K562 (cell line): Measurements from ENCODE around the gene CD72. TPM values are rescaled to one million over a fixed set of nuclear protein-coding genes. Genes with fewer than 3 reads are reported as not detected.

Source experiments
- BHLHE40 ChIP-seq: IDR thresholded peaks from 2 replicates; pipeline ENCODE4 v1.6.1; 2011; ENCODE audit warnings: low read length, improper control_type of control experiment
- CBX3 ChIP-seq, 2 experiments: IDR thresholded peaks; 1 replicate in 1 of 2; 2 replicates in 1 of 2; pipeline ENCODE4 v1.6.1; 2012; ENCODE audit warnings: inconsistent platforms in 2 of 2, low read length in 2 of 2, borderline replicate concordance in 1 of 2, control low read depth in 1 of 2
- CREM ChIP-seq: IDR thresholded peaks from 2 replicates; pipeline ENCODE4 v1.6.1; 2014; ENCODE audit warnings: antibody characterized with exemption, low read depth
- EP400 ChIP-seq: fragments of 450-650 bp; IDR thresholded peaks from 2 replicates; pipeline ENCODE4 v1.6.1; 2017; ENCODE audit warnings: antibody characterized with exemption, mild to moderate bottlenecking, moderate library complexity
- GATAD2A ChIP-seq: fragments of 450-650 bp; IDR thresholded peaks from 2 replicates; pipeline ENCODE4 v1.6.1; 2017
- HDAC8 ChIP-seq: fragments of 450-650 bp; IDR thresholded peaks from 2 replicates; pipeline ENCODE4 v1.6.1; 2016; ENCODE audit warnings: mild to moderate bottlenecking, missing genetic modification characterization, moderate library complexity, missing compliant biosample characterization
- MAFF ChIP-seq: IDR thresholded peaks from 2 replicates; pipeline ENCODE4 v1.6.1; 2012; ENCODE audit warnings: low read length, improper control_type of control experiment
- MAFG ChIP-seq: fragments of 450-650 bp; conservative IDR thresholded peaks from 2 replicates; pipeline ENCODE4 v1.6.1; 2016; ENCODE audit warnings: missing genetic modification characterization, missing compliant biosample characterization
- MTF1 ChIP-seq: fragments of 250-450 bp; sonication (Bioruptor Pico); IDR thresholded peaks from 2 replicates; pipeline ENCODE4 v1.9.0; 2021; ENCODE audit warnings: moderate library complexity, mild to moderate bottlenecking, inconsistent platforms, borderline replicate concordance
- PHB ChIP-seq: fragments of 250-450 bp; sonication (Bioruptor Pico); IDR thresholded peaks from 2 replicates; pipeline ENCODE4 v1.5.0; 2021
- POLR2H ChIP-seq: IDR thresholded peaks from 2 replicates; pipeline ENCODE4 v1.6.1; 2016; ENCODE audit warnings: missing genetic modification characterization, low read depth, mild to moderate bottlenecking, control low read depth, missing compliant biosample characterization, moderate library complexity
- PYGO2 ChIP-seq: fragments of 450-650 bp; IDR thresholded peaks from 2 replicates; pipeline ENCODE4 v1.6.1; 2016; ENCODE audit warnings: mild to moderate bottlenecking, missing genetic modification characterization, moderate library complexity, missing compliant biosample characterization
- RBFOX2 ChIP-seq: fragments of 200-400 bp; formaldehyde crosslinking; IDR thresholded peaks from 2 replicates; pipeline ENCODE4 v1.6.1; 2017; ENCODE audit warnings: low read depth, mild to moderate bottlenecking, low read length, moderate library complexity
- RNF2 ChIP-seq: sonication (generic); IDR thresholded peaks from 2 replicates; pipeline ENCODE4 v1.6.1; 2016
- SIX5 ChIP-seq, 2 experiments: IDR thresholded peaks; 2 replicates each; pipeline ENCODE4 v1.6.1; 2011; ENCODE audit warnings: low read length in 2 of 2, borderline replicate concordance in 1 of 2, low read depth in 1 of 2, mild to moderate bottlenecking in 1 of 2, moderate library complexity in 1 of 2; ENCODE audit not compliant: insufficient read depth in 1 of 2
- SP1 ChIP-seq: sonication (generic); formaldehyde crosslinking; IDR thresholded peaks from 2 replicates; pipeline ENCODE4 v1.8.1; 2022; ENCODE audit warnings: mild to moderate bottlenecking, missing genetic modification reagents
- SRF ChIP-seq, 2 experiments: fragments of 250-450, 450-650 bp in 1 of 2; sonication (Bioruptor Pico) in 1 of 2; sonication (generic) in 1 of 2; formaldehyde crosslinking; IDR thresholded peaks; 2 replicates each; pipeline versions ENCODE4 v1.5.0 to v1.5.1; 2020 to 2022; ENCODE audit warnings: mild to moderate bottlenecking in 1 of 2, missing genetic modification reagents in 1 of 2
- ZKSCAN3 ChIP-seq: fragments of 250-450 bp; sonication (Bioruptor Pico); IDR thresholded peaks from 2 replicates; pipeline ENCODE4 v1.4.0; 2020
- ZNF124 ChIP-seq: sonication (generic); formaldehyde crosslinking; IDR thresholded peaks from 2 replicates; pipeline ENCODE4 v1.8.1; 2022; ENCODE audit warnings: missing genetic modification reagents
- polyA plus RNA-seq, 8 experiments: library from polyadenylated mRNA; depleted of rRNA in 4 of 8; stranded (reverse) in 5 of 8; unstranded in 3 of 8; fragments of >200 nt; fragmentation: Nextera tagmentation in 2 of 8; fragmentation: Illumina TruSeq in 1 of 8; extraction: Ambion mirVana in 2 of 8; extraction: Trizol in 1 of 8; gene quantifications; 2 replicates each; pipeline versions ENCODE4 v1.2.1 to v1.2.3, GENCODE V29; 2011 to 2014; ENCODE audit warnings: inconsistent platforms in 1 of 8, missing spikeins in 1 of 8
- total RNA-seq, 7 experiments: library from RNA; depleted of rRNA in 6 of 7; stranded (reverse); fragments of >200 nt in 6 of 7; fragmentation: Illumina TruSeq in 2 of 7; extraction: Trizol in 2 of 7; gene quantifications; 2 replicates each; pipeline versions ENCODE4 v1.2.1 to v1.2.3, GENCODE V29; 2011 to 2021; ENCODE audit warnings: low replicate concordance in 1 of 7
- TF ChIP-seq, protein P1 (sequence below): fragments of 450-650 bp; IDR thresholded peaks from 2 replicates; pipeline ENCODE4 v1.6.1; 2016; ENCODE audit warnings: borderline replicate concordance
- TF ChIP-seq, protein P2 (sequence below): sonication (generic); formaldehyde crosslinking; IDR thresholded peaks from 2 replicates; pipeline ENCODE4 v1.8.1; 2023; ENCODE audit warnings: mild to moderate bottlenecking, missing genetic modification reagents
- TF ChIP-seq, protein P3 (sequence below): fragments of 450-650 bp; formaldehyde crosslinking; IDR thresholded peaks from 2 replicates; pipeline ENCODE4 v1.4.0; 2020; ENCODE audit warnings: mild to moderate bottlenecking, mixed read lengths
- TF ChIP-seq, protein P4 (sequence below): fragments of 450-650 bp; formaldehyde crosslinking; IDR thresholded peaks from 2 replicates; pipeline ENCODE4 v1.4.0; 2020; ENCODE audit warnings: mild to moderate bottlenecking, moderate library complexity

The CD72 gene
- total and polyA plus RNA-seq, 9 of the 15 experiments (the other 6 are each of a cell fraction or from before 2014, with no cell fraction given) = 0.11 to 0.78 (median 0.27) TPM; not detected in 1

DNA sequence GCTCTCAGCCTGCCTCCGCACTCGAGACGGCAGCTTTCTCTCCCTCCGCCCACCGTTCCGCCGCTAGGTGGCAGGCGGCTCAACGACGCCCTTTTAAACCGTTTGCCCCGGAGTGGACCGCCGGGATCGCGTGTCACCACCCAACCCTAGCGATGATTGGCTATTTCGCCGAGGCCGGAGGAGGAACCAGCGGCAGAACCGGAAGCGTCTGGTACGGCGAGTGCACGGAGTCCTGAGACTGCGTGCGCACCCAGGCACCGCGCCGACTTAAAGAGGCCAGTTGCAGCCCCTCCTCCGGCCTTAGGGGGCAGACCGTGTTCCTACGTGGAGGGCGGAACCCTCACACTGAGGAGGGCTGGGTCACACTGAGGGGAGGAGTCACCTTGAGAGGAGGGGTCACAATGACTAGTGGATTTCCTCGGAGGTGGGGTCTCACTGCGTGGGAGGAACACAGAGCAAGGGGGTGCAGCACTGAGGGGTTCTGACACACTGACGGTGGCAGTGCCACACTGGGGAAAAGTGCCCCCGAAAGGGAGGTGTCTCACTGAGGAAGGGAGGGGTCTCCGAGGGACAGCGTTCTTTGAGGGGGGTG lies 14.1 kb downstream of the CD72 start (continued):
- TF ChIP-seq, protein P1, sequence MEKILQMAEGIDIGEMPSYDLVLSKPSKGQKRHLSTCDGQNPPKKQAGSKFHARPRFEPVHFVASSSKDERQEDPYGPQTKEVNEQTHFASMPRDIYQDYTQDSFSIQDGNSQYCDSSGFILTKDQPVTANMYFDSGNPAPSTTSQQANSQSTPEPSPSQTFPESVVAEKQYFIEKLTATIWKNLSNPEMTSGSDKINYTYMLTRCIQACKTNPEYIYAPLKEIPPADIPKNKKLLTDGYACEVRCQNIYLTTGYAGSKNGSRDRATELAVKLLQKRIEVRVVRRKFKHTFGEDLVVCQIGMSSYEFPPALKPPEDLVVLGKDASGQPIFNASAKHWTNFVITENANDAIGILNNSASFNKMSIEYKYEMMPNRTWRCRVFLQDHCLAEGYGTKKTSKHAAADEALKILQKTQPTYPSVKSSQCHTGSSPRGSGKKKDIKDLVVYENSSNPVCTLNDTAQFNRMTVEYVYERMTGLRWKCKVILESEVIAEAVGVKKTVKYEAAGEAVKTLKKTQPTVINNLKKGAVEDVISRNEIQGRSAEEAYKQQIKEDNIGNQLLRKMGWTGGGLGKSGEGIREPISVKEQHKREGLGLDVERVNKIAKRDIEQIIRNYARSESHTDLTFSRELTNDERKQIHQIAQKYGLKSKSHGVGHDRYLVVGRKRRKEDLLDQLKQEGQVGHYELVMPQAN = no peak
- TF ChIP-seq ZKSCAN3 (CRISPR knock-in tag) (no peak), PYGO2 (tag) (no peak), GATAD2A (peak; percentile 65; the same call in 1 of the 2 replicates), RBFOX2 (peak; percentile 78), SRF (CRISPR knock-in tag; IDR thresholded peaks at IDR 0.05) (peak in 1 of 2 experiments; percentile 65; a peak in 2 of 4 replicates), PHB (no peak), BHLHE40 (peak; percentile 13; the same call in 1 of the 2 replicates), CBX3 (IDR thresholded peaks at IDR 0.05; ENCODE audit: borderline replicate concordance in 1 of 2, low read length in 2 of 2) (peak in 1 of 2 experiments; percentile 72; a peak in 2 of 3 replicates), SP1 (CRISPR knock-in tag) (peak; percentile 86), EP400 (peak; percentile 63; the same call in 1 of the 2 replicates), CREM (peak; percentile 80), RNF2 (0 out of 2 replicates have a peak, but pooled peaks have one; percentile 7), POLR2H (tag) (0 out of 2 replicates have a peak, but pooled peaks have one; percentile 52), MAFF (no peak), HDAC8 (no peak), MTF1 (no peak), ZNF124 (CRISPR knock-in tag) (no peak), MAFG (0 out of 2 replicates have a peak, but pooled peaks have one; percentile 12), SIX5 (IDR thresholded peaks at IDR 0.05; ENCODE audit: borderline replicate concordance in 1 of 2, insufficient read depth in 1 of 2, low read depth in 1 of 2, low read length in 2 of 2) (no peak)
- TF ChIP-seq, protein P2, sequence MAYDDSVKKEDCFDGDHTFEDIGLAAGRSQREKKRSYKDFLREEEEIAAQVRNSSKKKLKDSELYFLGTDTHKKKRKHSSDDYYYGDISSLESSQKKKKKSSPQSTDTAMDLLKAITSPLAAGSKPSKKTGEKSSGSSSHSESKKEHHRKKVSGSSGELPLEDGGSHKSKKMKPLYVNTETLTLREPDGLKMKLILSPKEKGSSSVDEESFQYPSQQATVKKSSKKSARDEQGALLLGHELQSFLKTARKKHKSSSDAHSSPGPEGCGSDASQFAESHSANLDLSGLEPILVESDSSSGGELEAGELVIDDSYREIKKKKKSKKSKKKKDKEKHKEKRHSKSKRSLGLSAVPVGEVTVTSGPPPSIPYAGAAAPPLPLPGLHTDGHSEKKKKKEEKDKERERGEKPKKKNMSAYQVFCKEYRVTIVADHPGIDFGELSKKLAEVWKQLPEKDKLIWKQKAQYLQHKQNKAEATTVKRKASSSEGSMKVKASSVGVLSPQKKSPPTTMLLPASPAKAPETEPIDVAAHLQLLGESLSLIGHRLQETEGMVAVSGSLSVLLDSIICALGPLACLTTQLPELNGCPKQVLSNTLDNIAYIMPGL (CRISPR knock-in tag) = 0 out of 2 replicates have a peak, but pooled peaks have one; percentile 33
- TF ChIP-seq, protein P3, sequence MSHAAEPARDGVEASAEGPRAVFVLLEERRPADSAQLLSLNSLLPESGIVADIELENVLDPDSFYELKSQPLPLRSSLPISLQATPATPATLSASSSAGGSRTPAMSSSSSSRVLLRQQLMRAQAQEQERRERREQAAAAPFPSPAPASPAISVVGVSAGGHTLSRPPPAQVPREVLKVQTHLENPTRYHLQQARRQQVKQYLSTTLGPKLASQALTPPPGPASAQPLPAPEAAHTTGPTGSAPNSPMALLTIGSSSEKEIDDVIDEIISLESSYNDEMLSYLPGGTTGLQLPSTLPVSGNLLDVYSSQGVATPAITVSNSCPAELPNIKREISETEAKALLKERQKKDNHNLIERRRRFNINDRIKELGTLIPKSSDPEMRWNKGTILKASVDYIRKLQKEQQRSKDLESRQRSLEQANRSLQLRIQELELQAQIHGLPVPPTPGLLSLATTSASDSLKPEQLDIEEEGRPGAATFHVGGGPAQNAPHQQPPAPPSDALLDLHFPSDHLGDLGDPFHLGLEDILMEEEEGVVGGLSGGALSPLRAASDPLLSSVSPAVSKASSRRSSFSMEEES (CRISPR knock-in tag) = no peak
- TF ChIP-seq, protein P4, sequence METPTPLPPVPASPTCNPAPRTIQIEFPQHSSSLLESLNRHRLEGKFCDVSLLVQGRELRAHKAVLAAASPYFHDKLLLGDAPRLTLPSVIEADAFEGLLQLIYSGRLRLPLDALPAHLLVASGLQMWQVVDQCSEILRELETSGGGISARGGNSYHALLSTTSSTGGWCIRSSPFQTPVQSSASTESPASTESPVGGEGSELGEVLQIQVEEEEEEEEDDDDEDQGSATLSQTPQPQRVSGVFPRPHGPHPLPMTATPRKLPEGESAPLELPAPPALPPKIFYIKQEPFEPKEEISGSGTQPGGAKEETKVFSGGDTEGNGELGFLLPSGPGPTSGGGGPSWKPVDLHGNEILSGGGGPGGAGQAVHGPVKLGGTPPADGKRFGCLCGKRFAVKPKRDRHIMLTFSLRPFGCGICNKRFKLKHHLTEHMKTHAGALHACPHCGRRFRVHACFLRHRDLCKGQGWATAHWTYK = no peak
